ENCODE results near the gene ABLIM1. TPM values are rescaled to one million over a fixed set of nuclear protein-coding genes. Genes with fewer than 3 reads are reported as not detected.

Gene ABLIM1
- total RNA-seq, 1 experiment from 2014 or later = 274 TPM

DNA sequence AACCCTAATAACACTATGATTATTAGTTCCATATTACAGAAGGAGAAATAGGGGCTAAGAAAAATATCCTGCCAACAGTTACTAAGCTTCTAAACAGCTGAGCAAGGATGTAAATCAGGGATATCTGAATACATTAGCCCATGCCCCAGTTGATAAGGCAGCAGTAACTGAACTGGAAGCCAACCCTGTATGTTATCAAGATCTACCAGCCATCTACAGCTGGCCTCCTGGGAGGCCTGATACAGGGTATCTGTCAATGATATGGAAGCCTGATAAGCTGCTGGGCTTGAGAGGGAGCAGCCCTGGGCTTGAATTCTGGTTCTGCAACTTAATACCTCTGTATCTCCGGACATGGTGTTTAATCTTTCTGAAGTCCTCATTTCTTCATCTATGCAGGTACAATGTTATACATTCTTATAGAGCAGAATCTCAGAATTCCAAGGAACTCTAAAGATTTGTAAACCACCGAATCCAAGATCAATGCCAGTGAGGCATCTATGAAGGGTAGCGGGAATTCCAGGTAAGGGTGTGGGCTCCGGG, 215.9 kb downstream of the ABLIM1 start:
- Histone ChIP-seq H3K36me3 (ENCODE audit: control insufficient read depth, insufficient read depth, low read length) (peaks cover 37% of the 10 kb centered on the region), H3K9me3 (ENCODE audit: control insufficient read depth, insufficient read depth, low read depth, low read length) (no peaks in the 10 kb centered on the region), H3K4me1 (ENCODE audit: control insufficient read depth, insufficient read depth, low read length) (0 out of 2 replicates have a peak, but pooled peaks cover 3% of the 10 kb centered on the region), H3K27me3 (ENCODE audit: control insufficient read depth, insufficient read depth, low read length) (no peaks in the 10 kb centered on the region), H3K27ac (ENCODE audit: low read length) (no peak overlapping the region), H3K4me3 (ENCODE audit: low read depth in 2 of 2, low read length in 2 of 2) (no peak overlapping the region)
- CTCF ChIA-PET = no interaction called here
- ATAC-seq = no peak
- DNase-seq (ENCODE audit: low read depth, low spot score) = no peak
- POLR2A ChIA-PET = interaction anchor here (0.5 kb wide), 1 partner anchor 244 kb away, joined by 9 read pairs; no protein-coding TSS in a partner anchor
- no peak for TF ChIP-seq SIN3A (IDR thresholded peaks at IDR 0.05; ENCODE audit: borderline replicate concordance, insufficient read depth, low read depth, low read length)
- TF ChIP-seq, protein P1, sequence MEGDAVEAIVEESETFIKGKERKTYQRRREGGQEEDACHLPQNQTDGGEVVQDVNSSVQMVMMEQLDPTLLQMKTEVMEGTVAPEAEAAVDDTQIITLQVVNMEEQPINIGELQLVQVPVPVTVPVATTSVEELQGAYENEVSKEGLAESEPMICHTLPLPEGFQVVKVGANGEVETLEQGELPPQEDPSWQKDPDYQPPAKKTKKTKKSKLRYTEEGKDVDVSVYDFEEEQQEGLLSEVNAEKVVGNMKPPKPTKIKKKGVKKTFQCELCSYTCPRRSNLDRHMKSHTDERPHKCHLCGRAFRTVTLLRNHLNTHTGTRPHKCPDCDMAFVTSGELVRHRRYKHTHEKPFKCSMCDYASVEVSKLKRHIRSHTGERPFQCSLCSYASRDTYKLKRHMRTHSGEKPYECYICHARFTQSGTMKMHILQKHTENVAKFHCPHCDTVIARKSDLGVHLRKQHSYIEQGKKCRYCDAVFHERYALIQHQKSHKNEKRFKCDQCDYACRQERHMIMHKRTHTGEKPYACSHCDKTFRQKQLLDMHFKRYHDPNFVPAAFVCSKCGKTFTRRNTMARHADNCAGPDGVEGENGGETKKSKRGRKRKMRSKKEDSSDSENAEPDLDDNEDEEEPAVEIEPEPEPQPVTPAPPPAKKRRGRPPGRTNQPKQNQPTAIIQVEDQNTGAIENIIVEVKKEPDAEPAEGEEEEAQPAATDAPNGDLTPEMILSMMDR (IDR thresholded peaks at IDR 0.05) = no peak
- TF ChIP-seq, protein P2, sequence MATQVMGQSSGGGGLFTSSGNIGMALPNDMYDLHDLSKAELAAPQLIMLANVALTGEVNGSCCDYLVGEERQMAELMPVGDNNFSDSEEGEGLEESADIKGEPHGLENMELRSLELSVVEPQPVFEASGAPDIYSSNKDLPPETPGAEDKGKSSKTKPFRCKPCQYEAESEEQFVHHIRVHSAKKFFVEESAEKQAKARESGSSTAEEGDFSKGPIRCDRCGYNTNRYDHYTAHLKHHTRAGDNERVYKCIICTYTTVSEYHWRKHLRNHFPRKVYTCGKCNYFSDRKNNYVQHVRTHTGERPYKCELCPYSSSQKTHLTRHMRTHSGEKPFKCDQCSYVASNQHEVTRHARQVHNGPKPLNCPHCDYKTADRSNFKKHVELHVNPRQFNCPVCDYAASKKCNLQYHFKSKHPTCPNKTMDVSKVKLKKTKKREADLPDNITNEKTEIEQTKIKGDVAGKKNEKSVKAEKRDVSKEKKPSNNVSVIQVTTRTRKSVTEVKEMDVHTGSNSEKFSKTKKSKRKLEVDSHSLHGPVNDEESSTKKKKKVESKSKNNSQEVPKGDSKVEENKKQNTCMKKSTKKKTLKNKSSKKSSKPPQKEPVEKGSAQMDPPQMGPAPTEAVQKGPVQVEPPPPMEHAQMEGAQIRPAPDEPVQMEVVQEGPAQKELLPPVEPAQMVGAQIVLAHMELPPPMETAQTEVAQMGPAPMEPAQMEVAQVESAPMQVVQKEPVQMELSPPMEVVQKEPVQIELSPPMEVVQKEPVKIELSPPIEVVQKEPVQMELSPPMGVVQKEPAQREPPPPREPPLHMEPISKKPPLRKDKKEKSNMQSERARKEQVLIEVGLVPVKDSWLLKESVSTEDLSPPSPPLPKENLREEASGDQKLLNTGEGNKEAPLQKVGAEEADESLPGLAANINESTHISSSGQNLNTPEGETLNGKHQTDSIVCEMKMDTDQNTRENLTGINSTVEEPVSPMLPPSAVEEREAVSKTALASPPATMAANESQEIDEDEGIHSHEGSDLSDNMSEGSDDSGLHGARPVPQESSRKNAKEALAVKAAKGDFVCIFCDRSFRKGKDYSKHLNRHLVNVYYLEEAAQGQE (IDR thresholded peaks at IDR 0.05; ENCODE audit: insufficient read depth in 1 of 2, low read depth in 2 of 2, low read length in 1 of 2) = no peak
- TF ChIP-seq POLR2AphosphoS5 (IDR thresholded peaks at IDR 0.05; ENCODE audit: low read depth, low read length) = no peak
- no peak for TF ChIP-seq TCF7L2 (IDR thresholded peaks at IDR 0.05; ENCODE audit: low read depth, low read length)
- BruUV-seq (replicated peaks) = no TSS peak
- intact Hi-C loops (cut with micrococcal nuclease; ENCODE audit: unreplicated experiment) = no loop called here
- in situ Hi-C loops (cut with HindIII; ENCODE audit: low pct_unique_long_range_greater_than_20kb, low sequenced_read_pairs) = no loop called here

DNA sequence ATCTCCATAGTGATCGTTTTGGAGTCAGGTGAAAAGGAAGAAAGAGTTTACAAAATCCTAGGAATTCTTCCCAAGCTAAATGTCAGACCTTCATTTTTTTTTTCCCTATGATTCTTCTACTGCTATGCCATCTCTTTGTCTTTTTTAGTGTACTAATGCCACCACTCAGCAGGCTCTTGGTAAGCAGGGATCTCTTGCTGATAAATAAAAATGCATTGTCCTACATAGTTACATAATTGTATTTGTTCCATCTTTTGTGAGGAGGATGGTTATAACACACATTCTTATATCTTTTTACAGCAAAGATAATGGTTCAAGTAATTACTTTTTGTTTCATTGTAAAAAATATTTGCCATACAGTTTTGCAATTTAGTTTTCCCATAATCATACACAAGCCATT, 217.0 kb downstream of the ABLIM1 start:
- H3K4me3 ChIP-seq (ENCODE audit: low read depth in 2 of 2, low read length in 2 of 2) = no peak overlapping the region
- no peaks in the 10 kb centered on the region for H3K27me3 ChIP-seq (ENCODE audit: control insufficient read depth, insufficient read depth, low read length)
- TF ChIP-seq TCF7L2 (IDR thresholded peaks at IDR 0.05; ENCODE audit: low read depth, low read length) (no peak), POLR2AphosphoS5 (IDR thresholded peaks at IDR 0.05; ENCODE audit: low read depth, low read length) (no peak), SIN3A (IDR thresholded peaks at IDR 0.05; ENCODE audit: borderline replicate concordance, insufficient read depth, low read depth, low read length) (no peak)
- TF ChIP-seq, protein P1 (IDR thresholded peaks at IDR 0.05) = no peak
- TF ChIP-seq, protein P2 (IDR thresholded peaks at IDR 0.05; ENCODE audit: insufficient read depth in 1 of 2, low read depth in 2 of 2, low read length in 1 of 2) = no peak
- ATAC-seq (no peak), DNase-seq (ENCODE audit: low read depth, low spot score) (no peak)
- no peaks in the 10 kb centered on the region for H3K9me3 ChIP-seq (ENCODE audit: control insufficient read depth, insufficient read depth, low read depth, low read length)
- 0 out of 2 replicates have a peak, but pooled peaks cover 3% of the 10 kb centered on the region for H3K4me1 ChIP-seq (ENCODE audit: control insufficient read depth, insufficient read depth, low read length)
- H3K36me3 ChIP-seq (ENCODE audit: control insufficient read depth, insufficient read depth, low read length) = peaks cover 35% of the 10 kb centered on the region
- no TSS peak for BruUV-seq (replicated peaks)
- intact Hi-C loops (cut with micrococcal nuclease; ENCODE audit: unreplicated experiment) = no loop called here
- in situ Hi-C loops (cut with HindIII; ENCODE audit: low pct_unique_long_range_greater_than_20kb, low sequenced_read_pairs) = no loop called here
- H3K27ac ChIP-seq (ENCODE audit: low read length) = no peak overlapping the region
- CTCF ChIA-PET = no interaction called here
- POLR2A ChIA-PET = no interaction called here

Measured in Panc1 (cell line).